Spinal cord (tissue), 10 donors: Measurements from ENCODE around the gene NOPCHAP1. TPM values are rescaled to one million over a fixed set of nuclear protein-coding genes. Genes with fewer than 3 reads are reported as not detected.

Experiments
- DNase-seq, 6 donors: peaks; one replicate each; pipeline versions ENCODE4 v3.0.0 to v3.0.0-alpha.2; 2013 to 2015; ENCODE audit warnings: low spot score in 6 of 6, low read depth in 4 of 6
- H3K27ac ChIP-seq: one replicate; pipeline ENCODE4 v1.5.1; 2013; ENCODE audit warnings: low read depth, low read length, control low read depth
- H3K27me3 ChIP-seq: one replicate; pipeline ENCODE4 v1.6.1; 2013; ENCODE audit warnings: low read length; ENCODE audit not compliant: control insufficient read depth, insufficient read depth
- H3K36me3 ChIP-seq: one replicate; pipeline ENCODE4 v1.6.1; 2013; ENCODE audit warnings: low read length; ENCODE audit not compliant: control insufficient read depth, insufficient read depth
- H3K4me1 ChIP-seq: one replicate; pipeline ENCODE4 v1.6.1; 2013; ENCODE audit warnings: low read length; ENCODE audit not compliant: control insufficient read depth, insufficient read depth
- H3K4me3 ChIP-seq: one replicate; pipeline ENCODE4 v1.5.1; 2013; ENCODE audit warnings: low read depth, low read length, control low read depth
- H3K9me3 ChIP-seq: one replicate; pipeline ENCODE4 v1.6.1; 2013; ENCODE audit warnings: low read length; ENCODE audit not compliant: control insufficient read depth, insufficient read depth
- WGBS: methylation state at CpG from one replicate; pipeline ENCODE4 v1.1.5; 2013; ENCODE audit warnings: missing lambda C conversion rate; ENCODE audit not compliant: insufficient coverage; 5-methylcytosine and 5-hydroxymethylcytosine counted together
- polyA plus RNA-seq, 2 donors: library from polyadenylated mRNA; unstranded; fragments of 120-200 nt; gene quantifications; one replicate each; pipeline ENCODE4 v1.2.1, GENCODE V29; 2013; ENCODE audit not compliant: insufficient read length in 2 of 2
- total RNA-seq, 2 donors: library from RNA; depleted of rRNA in 1 of 2; stranded (reverse); fragments of 120-200 nt in 1 of 2; fragments of >200 nt in 1 of 2; gene quantifications; one replicate each; pipeline versions ENCODE4 v1.2.3 to v1.2.4, GENCODE V29; 2013 to 2014
- donor health status: healthy.

The NOPCHAP1 gene
- total and polyA plus RNA-seq, 4 donors, result 16.2 to 20.9 (median 18.4) TPM

DNA sequence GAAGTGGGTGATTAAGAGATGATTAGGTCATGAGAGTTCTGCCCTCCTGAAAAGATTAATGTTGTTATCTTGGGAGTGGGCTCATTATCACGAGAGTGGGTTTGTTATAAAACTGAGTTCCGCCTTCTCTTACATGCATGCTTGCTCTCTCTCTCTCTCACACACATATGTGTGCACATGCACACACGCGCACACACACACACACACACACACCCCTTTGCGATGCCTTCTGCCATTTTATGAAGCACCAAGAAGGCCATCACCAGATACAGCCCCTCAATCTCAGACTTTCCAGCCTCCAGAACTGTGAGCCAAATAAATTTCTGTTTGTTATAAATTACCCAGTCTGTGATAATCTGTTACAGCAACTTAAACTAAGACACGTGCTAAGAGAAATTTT is 22.4 kb upstream of the NOPCHAP1 start:
- DNase-seq, result no peak
- WGBS, result 67% methylated on average over 3 of the region's 6 CpGs
- Histone ChIP-seq H3K4me1 (peaks cover 11% of the 10 kb centered on the region), H3K36me3 (no peaks in the 10 kb centered on the region), H3K4me3 (no peak overlapping the region), H3K27ac (no peak overlapping the region), H3K27me3 (no peaks in the 10 kb centered on the region), H3K9me3 (no peaks in the 10 kb centered on the region)

DNA sequence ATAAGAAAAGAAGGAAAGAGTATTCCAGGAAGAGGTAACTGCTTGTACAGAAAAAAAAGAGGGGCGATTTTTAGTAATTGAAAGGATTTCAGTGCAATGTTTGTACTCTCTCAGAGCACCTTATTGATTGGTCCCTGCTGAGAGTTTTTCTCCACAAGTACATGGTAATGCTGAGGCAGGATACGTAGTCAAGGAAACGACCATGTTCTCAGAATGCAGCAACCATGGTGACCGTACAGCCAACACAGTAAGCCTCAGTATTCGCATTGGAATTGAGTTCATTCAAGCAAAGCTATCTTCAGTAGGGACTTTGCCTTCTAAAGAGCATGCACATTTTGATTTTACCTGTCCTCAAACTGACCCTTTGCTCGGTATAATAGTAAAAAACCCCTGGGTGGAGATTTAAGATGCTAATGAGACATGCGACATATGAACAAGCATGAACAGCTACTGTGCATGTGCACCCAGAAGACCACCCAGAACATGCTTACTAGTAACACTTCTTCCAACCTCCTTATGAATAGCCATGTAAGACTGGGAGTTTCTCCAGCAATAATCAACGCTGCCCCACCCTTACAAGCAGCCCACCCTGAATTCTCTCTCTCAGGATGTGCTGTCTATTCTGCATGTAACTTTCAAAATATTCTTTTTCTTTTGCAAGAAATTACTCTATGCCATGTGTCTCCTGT is 21.8 kb upstream of the NOPCHAP1 start:
- no peaks in the 10 kb centered on the region for H3K36me3 ChIP-seq
- H3K4me3 ChIP-seq, result no peak overlapping the region
- no peaks in the 10 kb centered on the region for H3K9me3 ChIP-seq
- H3K27ac ChIP-seq, result no peak overlapping the region
- peak in 5 of 6 donors; percentile 58 to 95 (median 73) for DNase-seq
- H3K4me1 ChIP-seq, result peaks cover 7% of the 10 kb centered on the region
- WGBS, result 15% methylated on average over 5 of the region's 8 CpGs
- no peaks in the 10 kb centered on the region for H3K27me3 ChIP-seq

GRCh38 chr12:104964856-104965205 is 21.3 kb upstream of the NOPCHAP1 start:
- 43% methylated on average over 1 of the region's 2 CpGs for WGBS
- Histone ChIP-seq H3K4me1 (peaks cover 7% of the 10 kb centered on the region), H3K9me3 (no peaks in the 10 kb centered on the region), H3K4me3 (no peak overlapping the region), H3K27ac (no peak overlapping the region), H3K36me3 (no peaks in the 10 kb centered on the region), H3K27me3 (no peaks in the 10 kb centered on the region)
- no peak for DNase-seq

DNA sequence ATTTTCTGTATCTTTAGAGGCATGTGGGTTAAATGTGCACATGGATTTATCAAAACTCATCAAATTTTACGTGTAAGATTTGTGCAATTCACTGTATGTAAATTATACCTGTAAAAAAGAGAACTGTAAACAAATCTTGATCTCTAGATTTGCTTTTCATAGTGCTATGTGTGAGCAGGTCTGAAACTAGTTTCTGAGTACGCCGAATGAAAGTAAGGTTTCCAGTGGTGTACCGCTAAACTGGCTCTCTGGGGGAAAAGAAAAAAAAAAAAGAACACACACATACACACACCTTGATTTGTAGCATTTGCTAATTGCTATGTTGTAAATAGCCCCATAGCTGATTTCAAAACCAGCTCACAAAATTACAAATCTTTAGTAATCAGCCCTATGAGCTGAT is 19.4 kb upstream of the NOPCHAP1 start:
- no peaks in the 10 kb centered on the region for H3K36me3 ChIP-seq
- H3K4me3 ChIP-seq, result no peak overlapping the region
- WGBS, result no CpG with 5 or more reads among the region's 4 CpGs
- no peak for DNase-seq
- H3K4me1 ChIP-seq, result peaks cover 7% of the 10 kb centered on the region
- H3K9me3 ChIP-seq, result no peaks in the 10 kb centered on the region
- H3K27ac ChIP-seq, result no peak overlapping the region
- H3K27me3 ChIP-seq, result no peaks in the 10 kb centered on the region

GRCh38 chr12:104969343-104969742 is 16.8 kb upstream of the NOPCHAP1 start:
- Histone ChIP-seq H3K36me3 (no peaks in the 10 kb centered on the region), H3K27ac (no peak overlapping the region), H3K4me3 (no peak overlapping the region), H3K4me1 (no peaks in the 10 kb centered on the region), H3K9me3 (no peaks in the 10 kb centered on the region), H3K27me3 (no peaks in the 10 kb centered on the region)
- no peak for DNase-seq
- WGBS, result no CpG with 5 or more reads among the region's 3 CpGs

DNA sequence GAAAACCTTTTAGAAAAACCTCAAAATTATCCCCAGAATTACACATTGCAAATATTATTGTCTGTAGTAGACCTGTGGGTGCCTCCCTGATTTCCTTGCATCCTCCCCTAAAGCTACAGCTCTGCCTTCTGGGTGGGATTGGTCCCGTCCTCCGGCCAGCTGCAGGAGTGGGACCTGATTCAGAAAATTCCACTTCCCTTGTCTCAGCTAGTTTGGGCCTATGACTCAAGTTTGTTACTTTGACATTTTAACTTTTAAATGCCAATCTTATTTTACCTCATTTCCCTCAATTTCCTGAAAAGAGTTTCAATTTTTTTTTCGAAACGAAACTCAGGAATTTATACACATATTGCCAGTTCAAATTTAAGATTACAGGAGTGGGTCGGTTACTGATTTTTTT is 14.8 kb upstream of the NOPCHAP1 start:
- no peak for DNase-seq
- Histone ChIP-seq H3K27ac (no peak overlapping the region), H3K4me3 (no peak overlapping the region), H3K9me3 (no peaks in the 10 kb centered on the region), H3K27me3 (no peaks in the 10 kb centered on the region), H3K36me3 (no peaks in the 10 kb centered on the region), H3K4me1 (no peaks in the 10 kb centered on the region)
- 88% methylated on average over 2 of the region's 5 CpGs for WGBS

GRCh38 chr12:104973250-104973649 is 12.9 kb upstream of the NOPCHAP1 start:
- no peaks in the 10 kb centered on the region for H3K36me3 ChIP-seq
- H3K9me3 ChIP-seq, result no peaks in the 10 kb centered on the region
- no peaks in the 10 kb centered on the region for H3K27me3 ChIP-seq
- no peaks in the 10 kb centered on the region for H3K4me1 ChIP-seq
- no peak overlapping the region for H3K4me3 ChIP-seq
- H3K27ac ChIP-seq, result no peak overlapping the region
- DNase-seq, result no peak
- 90% methylated on average over 2 of the region's 5 CpGs for WGBS

GRCh38 chr12:104974626-104975290 is 11.4 kb upstream of the NOPCHAP1 start:
- Histone ChIP-seq H3K9me3 (no peaks in the 10 kb centered on the region), H3K4me1 (no peaks in the 10 kb centered on the region), H3K36me3 (no peaks in the 10 kb centered on the region), H3K27ac (no peak overlapping the region), H3K4me3 (no peak overlapping the region), H3K27me3 (no peaks in the 10 kb centered on the region)
- peak in 1 of 6 donors; percentile 27 for DNase-seq
- WGBS, result 96% methylated on average over 5 of the region's 7 CpGs

- no peak for DNase-seq
- Histone ChIP-seq H3K27me3 (no peaks in the 10 kb centered on the region), H3K4me3 (no peak overlapping the region), H3K27ac (no peak overlapping the region), H3K4me1 (no peaks in the 10 kb centered on the region), H3K9me3 (no peaks in the 10 kb centered on the region), H3K36me3 (no peaks in the 10 kb centered on the region)
- WGBS, result no CpG with 5 or more reads among the region's 4 CpGs
These were observed 10.4 kb upstream of the NOPCHAP1 start for GRCh38 chr12:104975587-104976343.
